OCI-LY3 (cell line): ENCODE measurements around the gene MMP20.

Experiments
- H2AFZ ChIP-seq: fragments of 200-600, 300-600 bp; shearing (Covaris generic); 2 replicates; pipeline ENCODE4 v1.6.0; 2014; ENCODE audit warnings: antibody characterized with exemption, low read depth, low read length
- H3K27ac ChIP-seq: fragments of 200-600, 300-600 bp; sonication (generic); 2 replicates; pipeline ENCODE4 v1.5.1; 2014; ENCODE audit warnings: mild to moderate bottlenecking, low read length, moderate library complexity, mixed read lengths
- H3K27me3 ChIP-seq: fragments of 200-600, 300-600 bp; sonication (generic); 2 replicates; pipeline ENCODE4 v1.6.1; 2014; ENCODE audit warnings: low read depth, low read length, mixed read lengths
- H3K36me3 ChIP-seq: fragments of 200-600, 300-600 bp; sonication (generic); replicated peaks from 2 replicates; pipeline ENCODE3; 2014; ENCODE audit warnings: low read depth, low read length, mixed read lengths
- H3K4me1 ChIP-seq: fragments of 300-600, 200-600 bp; sonication (generic); 2 replicates; pipeline ENCODE4 v1.6.1; 2014; ENCODE audit warnings: low read length, mixed read lengths
- H3K4me2 ChIP-seq: fragments of 200-600, 300-600 bp; sonication (generic); 2 replicates; pipeline ENCODE4 v1.6.1; 2014; ENCODE audit warnings: low read length, mixed read lengths
- H3K4me3 ChIP-seq: fragments of 300-600, 200-600 bp; sonication (generic); 2 replicates; pipeline ENCODE4 v1.5.1; 2014; ENCODE audit warnings: antibody characterized with exemption, mild to moderate bottlenecking, low read length, moderate library complexity
- H3K79me2 ChIP-seq: fragments of 300-600, 200-600 bp; shearing (Covaris generic); 2 replicates; pipeline ENCODE4 v1.6.1; 2014; ENCODE audit warnings: mild to moderate bottlenecking, low read length, mixed read lengths
- H3K9ac ChIP-seq: fragments of 300-600, 200-600 bp; shearing (Covaris generic); 2 replicates; pipeline ENCODE4 v1.6.0; 2014; ENCODE audit warnings: mild to moderate bottlenecking, low read length, moderate library complexity
- H3K9me3 ChIP-seq: fragments of 200-600, 300-600 bp; shearing (Covaris generic); 2 replicates; pipeline ENCODE4 v1.6.1; 2014; ENCODE audit warnings: low read length, mixed read lengths; ENCODE audit not compliant: insufficient read depth
- H4K20me1 ChIP-seq: fragments of 200-600, 300-600 bp; sonication (generic); 2 replicates; pipeline ENCODE4 v1.6.1; 2016; ENCODE audit warnings: low read length, mixed read lengths; ENCODE audit not compliant: insufficient read depth
- EZH2phosphoT487 ChIP-seq: fragments of 200-600 bp; shearing (Covaris generic); IDR thresholded peaks from 2 replicates; pipeline ENCODE4 v1.6.1; 2018; ENCODE audit warnings: antibody characterized with exemption, mixed run types, low read depth
- TF ChIP-seq, protein P1 (sequence below): fragments of 200-600, 300-600 bp; sonication (generic); IDR thresholded peaks from 2 replicates; pipeline ENCODE4 v1.5.1; 2014; ENCODE audit warnings: antibody characterized with exemption, low read length, low read depth

MMP20 gene

DNA sequence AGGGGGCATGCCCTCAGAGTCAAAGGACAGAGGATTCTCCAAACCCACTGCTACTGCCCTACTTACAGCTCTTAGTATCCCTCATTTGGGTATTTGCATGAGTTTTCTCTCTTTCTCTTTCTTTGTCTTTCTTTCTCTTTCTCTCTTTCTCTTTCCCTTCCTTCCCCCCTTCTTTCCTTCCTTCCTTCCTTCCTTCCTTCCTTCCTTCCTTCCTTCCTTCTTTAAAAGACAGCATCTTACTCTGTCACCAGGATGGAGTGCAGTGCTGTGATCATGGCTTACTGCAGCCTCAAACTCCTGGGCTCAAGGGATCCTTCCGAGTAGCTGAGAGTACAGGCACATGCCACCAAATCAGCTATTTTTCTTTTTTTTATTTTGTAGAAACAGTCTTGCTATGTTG, 80.5 kb downstream of the MMP20 start:
- no peak for TF ChIP-seq EZH2phosphoT487
- TF ChIP-seq, protein P1, sequence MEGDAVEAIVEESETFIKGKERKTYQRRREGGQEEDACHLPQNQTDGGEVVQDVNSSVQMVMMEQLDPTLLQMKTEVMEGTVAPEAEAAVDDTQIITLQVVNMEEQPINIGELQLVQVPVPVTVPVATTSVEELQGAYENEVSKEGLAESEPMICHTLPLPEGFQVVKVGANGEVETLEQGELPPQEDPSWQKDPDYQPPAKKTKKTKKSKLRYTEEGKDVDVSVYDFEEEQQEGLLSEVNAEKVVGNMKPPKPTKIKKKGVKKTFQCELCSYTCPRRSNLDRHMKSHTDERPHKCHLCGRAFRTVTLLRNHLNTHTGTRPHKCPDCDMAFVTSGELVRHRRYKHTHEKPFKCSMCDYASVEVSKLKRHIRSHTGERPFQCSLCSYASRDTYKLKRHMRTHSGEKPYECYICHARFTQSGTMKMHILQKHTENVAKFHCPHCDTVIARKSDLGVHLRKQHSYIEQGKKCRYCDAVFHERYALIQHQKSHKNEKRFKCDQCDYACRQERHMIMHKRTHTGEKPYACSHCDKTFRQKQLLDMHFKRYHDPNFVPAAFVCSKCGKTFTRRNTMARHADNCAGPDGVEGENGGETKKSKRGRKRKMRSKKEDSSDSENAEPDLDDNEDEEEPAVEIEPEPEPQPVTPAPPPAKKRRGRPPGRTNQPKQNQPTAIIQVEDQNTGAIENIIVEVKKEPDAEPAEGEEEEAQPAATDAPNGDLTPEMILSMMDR = no peak
- Histone ChIP-seq H3K4me3 (no peak overlapping the region), H2AFZ (no peak overlapping the region), H3K36me3 (no peaks in the 10 kb centered on the region), H3K9ac (no peak overlapping the region), H3K79me2 (no peaks in the 10 kb centered on the region), H3K9me3 (no peaks in the 10 kb centered on the region), H3K27ac (no peak overlapping the region), H4K20me1 (no peaks in the 10 kb centered on the region), H3K4me1 (peaks cover 29% of the 10 kb centered on the region), H3K27me3 (no peaks in the 10 kb centered on the region), H3K4me2 (no peak overlapping the region)

DNA sequence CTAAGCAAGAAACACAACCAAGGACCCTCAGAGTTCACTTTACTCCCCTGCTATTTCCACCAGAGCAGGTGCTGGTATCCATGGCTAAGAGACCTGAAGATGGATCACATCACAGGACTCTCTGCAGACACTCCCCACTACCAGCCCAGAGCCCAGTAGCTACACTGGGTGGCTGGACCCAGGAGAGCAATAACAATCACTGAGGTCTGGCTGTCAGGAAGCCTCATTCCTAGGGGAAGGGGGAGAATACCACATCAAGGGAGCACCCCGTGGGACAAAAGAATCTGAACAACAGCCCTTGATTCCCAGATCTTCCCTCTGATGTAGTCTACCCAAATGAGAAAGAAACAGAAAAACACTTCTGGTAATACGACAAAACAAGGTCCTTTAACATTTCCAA, 85.6 kb downstream of the MMP20 start:
- no peak overlapping the region for H3K9ac ChIP-seq

DNA sequence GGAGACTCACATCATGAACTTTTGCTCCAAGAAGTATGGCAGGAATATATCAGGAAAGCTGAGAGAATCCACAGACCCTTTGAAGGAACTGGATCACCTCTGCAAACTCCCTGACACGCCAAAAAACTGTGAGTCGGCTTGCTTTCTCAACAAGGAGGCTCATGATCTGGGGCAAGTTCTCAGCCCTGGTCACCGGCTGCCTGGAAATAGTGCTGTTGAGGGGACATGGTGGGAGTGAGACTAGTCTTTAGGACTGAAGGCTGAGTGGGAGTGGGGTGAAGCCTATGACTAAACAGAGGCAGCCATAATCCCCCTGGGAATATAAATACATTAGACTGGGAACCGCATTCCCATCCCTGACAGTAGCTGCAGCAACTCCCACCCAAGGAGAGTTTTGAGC, 86.2 kb downstream of the MMP20 start:
- no peaks in the 10 kb centered on the region for H3K79me2 ChIP-seq
- no peaks in the 10 kb centered on the region for H3K27me3 ChIP-seq
- peaks cover 8% of the 10 kb centered on the region; the same call in 1 of the 2 replicates for H3K4me1 ChIP-seq
- H3K9ac ChIP-seq = no peak overlapping the region
- TF ChIP-seq, protein P1 = no peak
- no peak for TF ChIP-seq EZH2phosphoT487
- H3K9me3 ChIP-seq = no peaks in the 10 kb centered on the region
- no peak overlapping the region for H2AFZ ChIP-seq
- H4K20me1 ChIP-seq = no peaks in the 10 kb centered on the region
- no peak overlapping the region for H3K4me2 ChIP-seq
- no peaks in the 10 kb centered on the region for H3K36me3 ChIP-seq
- H3K27ac ChIP-seq = no peak overlapping the region
- H3K4me3 ChIP-seq = no peak overlapping the region

More for the DNA sequence above, 85.6 kb downstream of the MMP20 start:
- H3K36me3 ChIP-seq = no peaks in the 10 kb centered on the region
- H3K27me3 ChIP-seq = no peaks in the 10 kb centered on the region
- no peak overlapping the region for H2AFZ ChIP-seq
- peaks cover 4% of the 10 kb centered on the region; the same call in 1 of the 2 replicates for H3K4me1 ChIP-seq
- no peak for TF ChIP-seq EZH2phosphoT487
- TF ChIP-seq, protein P1 = no peak
- H3K9me3 ChIP-seq = no peaks in the 10 kb centered on the region
- H3K79me2 ChIP-seq = no peaks in the 10 kb centered on the region
- no peak overlapping the region for H3K4me3 ChIP-seq
- H4K20me1 ChIP-seq = no peaks in the 10 kb centered on the region
- H3K27ac ChIP-seq = no peak overlapping the region
- H3K4me2 ChIP-seq = no peak overlapping the region

DNA sequence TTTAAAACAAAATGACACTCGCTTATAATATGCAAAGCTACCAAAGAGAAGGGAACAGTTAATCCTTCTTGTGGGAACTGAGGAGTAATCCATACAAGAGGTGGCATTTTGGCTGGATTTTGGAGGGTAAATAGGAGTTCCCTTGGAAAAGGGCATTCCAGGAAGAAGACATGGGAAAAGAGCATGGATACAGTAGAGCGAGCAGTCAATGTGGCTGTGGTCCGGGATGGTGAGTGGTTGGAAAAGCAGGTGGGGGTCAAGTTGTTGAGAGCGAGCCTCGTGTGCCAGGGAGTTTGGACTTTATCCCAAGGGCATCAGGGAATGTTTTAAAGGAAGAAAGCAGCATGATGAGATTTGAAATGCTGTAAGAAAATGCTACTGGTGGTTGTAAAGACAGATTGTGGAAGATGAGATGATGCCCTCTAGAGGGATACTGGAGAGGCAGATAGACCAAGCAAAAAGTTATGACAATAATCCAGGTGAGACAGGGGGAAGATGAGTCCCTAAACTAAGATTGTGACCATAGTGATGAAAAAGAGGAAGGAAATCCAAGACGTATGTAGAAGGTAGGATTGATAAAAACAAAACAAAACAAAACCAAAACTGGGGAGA, 90.8 kb downstream of the MMP20 start:
- no peaks in the 10 kb centered on the region for H3K9me3 ChIP-seq
- no peak overlapping the region for H3K4me3 ChIP-seq
- H3K27ac ChIP-seq = no peak overlapping the region
- TF ChIP-seq EZH2phosphoT487 = no peak
- TF ChIP-seq, protein P1 = peak; percentile 51
- no peaks in the 10 kb centered on the region for H4K20me1 ChIP-seq
- H3K4me1 ChIP-seq = peaks cover 21% of the 10 kb centered on the region
- H3K36me3 ChIP-seq = no peaks in the 10 kb centered on the region
- no peaks in the 10 kb centered on the region for H3K79me2 ChIP-seq
- H3K27me3 ChIP-seq = no peaks in the 10 kb centered on the region
- no peak overlapping the region for H2AFZ ChIP-seq
- no peak overlapping the region for H3K9ac ChIP-seq
- peak overlapping the region; percentile 30; the same call in 1 of the 2 replicates for H3K4me2 ChIP-seq
